ENCODE data around the gene PARP12. TPM values are rescaled to one million over a fixed set of nuclear protein-coding genes. Genes with fewer than 3 reads are reported as not detected.

Gene PARP12
- total RNA-seq, 1 donor from 2014 or later: 26.9 TPM

DNA sequence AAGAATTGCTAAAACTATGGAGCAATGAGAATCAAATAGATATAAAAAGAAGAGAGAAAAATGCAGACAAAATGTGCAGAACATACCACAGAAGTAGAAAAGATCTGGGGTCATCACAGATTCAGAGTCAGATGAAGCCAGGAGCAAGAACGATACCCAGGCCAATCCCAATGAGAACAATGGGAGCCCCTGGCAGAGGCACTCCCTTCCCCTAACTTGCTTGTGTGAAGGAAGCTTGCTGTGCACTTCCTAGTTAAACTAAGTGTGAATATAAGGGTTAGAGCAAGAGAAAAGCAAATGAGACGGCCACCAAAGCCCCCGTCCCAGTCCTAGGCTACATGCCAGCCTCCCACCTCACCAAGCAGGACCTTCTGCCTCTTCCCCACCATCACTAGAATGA, 12.7 kb downstream of the PARP12 start:
- peaks cover 19% of the 10 kb centered on the region for H3K4me1 Mint-ChIP-seq (ENCODE audit: unreplicated experiment)

DNA sequence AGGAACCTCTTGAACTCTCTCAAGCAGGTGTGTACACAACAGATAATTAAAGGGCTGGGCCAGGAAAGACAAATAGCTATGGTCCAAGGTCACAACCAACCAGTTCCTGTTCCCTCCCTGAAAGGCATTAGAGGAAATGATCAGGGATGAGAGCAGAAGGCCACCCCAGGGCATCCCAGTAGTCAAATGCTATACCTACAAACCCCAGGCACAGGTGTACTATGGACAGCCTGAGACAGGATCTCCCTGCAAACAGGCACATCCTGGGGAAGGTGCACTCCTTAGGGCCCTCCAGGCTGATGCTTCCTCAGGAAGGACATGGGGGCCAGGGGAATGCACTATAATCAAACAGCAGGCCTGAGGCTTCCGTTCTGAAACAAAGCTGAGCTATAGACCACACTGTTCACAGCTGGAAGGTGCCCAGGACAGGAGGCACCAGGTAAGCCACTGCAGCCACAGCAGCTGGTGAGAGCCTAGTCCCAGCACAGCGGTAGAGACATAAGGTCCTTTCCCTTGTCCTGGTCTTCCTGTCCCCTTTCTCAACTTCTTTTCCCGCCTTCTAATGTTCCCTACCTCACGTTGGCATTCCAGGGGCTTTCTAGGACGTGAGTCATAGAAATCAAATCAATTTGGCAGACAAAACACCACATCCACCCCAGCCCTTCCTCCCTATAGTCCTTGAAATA, 13.3 kb downstream of the PARP12 start:
- peak overlapping the region; percentile 75 for H3K27ac Mint-ChIP-seq (ENCODE audit: unreplicated experiment)

More for the DNA sequence above, 12.7 kb downstream of the PARP12 start:
- Mint-ChIP-seq H3K36me3 (ENCODE audit: unreplicated experiment) (peaks cover 31% of the 10 kb centered on the region), H3K4me3 (ENCODE audit: unreplicated experiment) (no peak overlapping the region), H3K27ac (ENCODE audit: unreplicated experiment) (peak overlapping the region; percentile 75), H3K27me3 (ENCODE audit: unreplicated experiment) (no peaks in the 10 kb centered on the region), H3K9me3 (ENCODE audit: unreplicated experiment) (no peaks in the 10 kb centered on the region)
- TF ChIP-seq, protein P1, sequence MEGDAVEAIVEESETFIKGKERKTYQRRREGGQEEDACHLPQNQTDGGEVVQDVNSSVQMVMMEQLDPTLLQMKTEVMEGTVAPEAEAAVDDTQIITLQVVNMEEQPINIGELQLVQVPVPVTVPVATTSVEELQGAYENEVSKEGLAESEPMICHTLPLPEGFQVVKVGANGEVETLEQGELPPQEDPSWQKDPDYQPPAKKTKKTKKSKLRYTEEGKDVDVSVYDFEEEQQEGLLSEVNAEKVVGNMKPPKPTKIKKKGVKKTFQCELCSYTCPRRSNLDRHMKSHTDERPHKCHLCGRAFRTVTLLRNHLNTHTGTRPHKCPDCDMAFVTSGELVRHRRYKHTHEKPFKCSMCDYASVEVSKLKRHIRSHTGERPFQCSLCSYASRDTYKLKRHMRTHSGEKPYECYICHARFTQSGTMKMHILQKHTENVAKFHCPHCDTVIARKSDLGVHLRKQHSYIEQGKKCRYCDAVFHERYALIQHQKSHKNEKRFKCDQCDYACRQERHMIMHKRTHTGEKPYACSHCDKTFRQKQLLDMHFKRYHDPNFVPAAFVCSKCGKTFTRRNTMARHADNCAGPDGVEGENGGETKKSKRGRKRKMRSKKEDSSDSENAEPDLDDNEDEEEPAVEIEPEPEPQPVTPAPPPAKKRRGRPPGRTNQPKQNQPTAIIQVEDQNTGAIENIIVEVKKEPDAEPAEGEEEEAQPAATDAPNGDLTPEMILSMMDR (IDR thresholded peaks at IDR 0.05): no peak
- no peak for DNase-seq (ENCODE audit: extremely low spot score, unreplicated experiment)

DNA sequence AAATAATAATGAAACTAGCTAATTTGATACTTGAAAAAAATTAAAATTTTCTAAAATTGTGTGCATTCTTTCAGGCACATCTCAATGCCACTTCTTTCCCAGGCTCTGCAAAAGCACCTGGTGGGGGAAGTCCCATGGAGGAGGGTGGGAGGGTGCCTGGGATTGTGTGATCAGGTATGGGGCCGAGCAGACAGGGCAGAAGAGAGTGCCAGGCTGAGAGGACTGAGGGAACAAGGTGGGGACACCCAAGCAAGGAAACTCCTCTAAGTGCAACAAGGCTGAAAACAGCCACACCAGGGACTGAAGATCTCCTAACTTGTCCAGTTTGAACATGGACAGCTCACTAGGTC, 13.8 kb downstream of the PARP12 start:
- Mint-ChIP-seq H3K4me3 (ENCODE audit: unreplicated experiment) (no peak overlapping the region), H3K36me3 (ENCODE audit: unreplicated experiment) (peaks cover 33% of the 10 kb centered on the region), H3K9me3 (ENCODE audit: unreplicated experiment) (no peaks in the 10 kb centered on the region), H3K4me1 (ENCODE audit: unreplicated experiment) (peaks cover 20% of the 10 kb centered on the region), H3K27ac (ENCODE audit: unreplicated experiment) (peak overlapping the region; percentile 18), H3K27me3 (ENCODE audit: unreplicated experiment) (no peaks in the 10 kb centered on the region)
- no peak for DNase-seq (ENCODE audit: extremely low spot score, unreplicated experiment)
- TF ChIP-seq, protein P1 (IDR thresholded peaks at IDR 0.05): no peak

More for the DNA sequence above, 13.3 kb downstream of the PARP12 start:
- TF ChIP-seq, protein P1 (IDR thresholded peaks at IDR 0.05): no peak
- no peak for DNase-seq (ENCODE audit: extremely low spot score, unreplicated experiment)
- peaks cover 20% of the 10 kb centered on the region for H3K4me1 Mint-ChIP-seq (ENCODE audit: unreplicated experiment)
- peaks cover 33% of the 10 kb centered on the region for H3K36me3 Mint-ChIP-seq (ENCODE audit: unreplicated experiment)
- no peak overlapping the region for H3K4me3 Mint-ChIP-seq (ENCODE audit: unreplicated experiment)
- H3K9me3 Mint-ChIP-seq (ENCODE audit: unreplicated experiment): no peaks in the 10 kb centered on the region
- no peaks in the 10 kb centered on the region for H3K27me3 Mint-ChIP-seq (ENCODE audit: unreplicated experiment)

DNA sequence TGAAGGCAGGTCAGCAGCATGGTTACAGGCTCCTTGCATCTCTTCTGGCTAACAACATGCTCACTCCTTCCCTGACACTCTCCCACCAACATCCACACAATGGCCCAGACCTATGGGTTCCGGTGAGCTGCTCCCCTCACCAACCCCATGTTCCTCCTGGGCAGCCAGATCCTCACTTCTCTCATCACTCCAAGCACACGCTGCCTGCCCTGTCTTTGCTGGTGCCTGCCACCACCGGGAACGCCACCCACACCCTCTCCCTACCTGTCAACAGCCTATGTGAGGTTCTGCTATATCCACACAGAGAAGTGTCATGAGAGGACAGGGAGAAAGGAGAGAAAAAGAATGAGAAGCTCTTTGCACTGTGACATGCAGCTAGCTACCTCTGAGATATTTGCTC, 14.6 kb downstream of the PARP12 start:
- H3K27ac Mint-ChIP-seq (ENCODE audit: unreplicated experiment): peak overlapping the region; percentile 13
- no peak overlapping the region for H3K4me3 Mint-ChIP-seq (ENCODE audit: unreplicated experiment)
- no peak for DNase-seq (ENCODE audit: extremely low spot score, unreplicated experiment)
- peaks cover 34% of the 10 kb centered on the region for H3K36me3 Mint-ChIP-seq (ENCODE audit: unreplicated experiment)
- no peaks in the 10 kb centered on the region for H3K27me3 Mint-ChIP-seq (ENCODE audit: unreplicated experiment)
- peaks cover 20% of the 10 kb centered on the region for H3K4me1 Mint-ChIP-seq (ENCODE audit: unreplicated experiment)
- TF ChIP-seq, protein P1 (IDR thresholded peaks at IDR 0.05): no peak
- no peaks in the 10 kb centered on the region for H3K9me3 Mint-ChIP-seq (ENCODE audit: unreplicated experiment)

DNA sequence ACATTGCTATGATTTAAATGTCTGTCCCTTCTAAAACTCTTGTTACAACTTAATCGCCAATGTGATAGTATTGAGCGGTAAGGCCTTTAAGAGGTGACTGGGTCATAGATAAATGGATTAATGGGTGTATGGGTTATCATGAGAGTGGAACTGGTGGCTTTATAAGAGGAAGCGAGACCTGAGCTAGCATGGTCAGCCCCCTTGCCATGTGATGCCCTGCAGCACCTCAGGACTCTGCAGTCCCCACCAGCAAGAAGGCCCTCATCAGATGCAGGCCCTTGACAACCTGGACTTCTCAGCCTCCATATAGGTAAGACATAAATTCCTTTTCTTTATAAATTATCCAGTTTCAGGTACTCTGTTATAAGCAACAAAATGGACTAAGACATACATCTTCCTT, 15.6 kb downstream of the PARP12 start:
- DNase-seq (ENCODE audit: extremely low spot score, unreplicated experiment): no peak
- H3K4me3 Mint-ChIP-seq (ENCODE audit: unreplicated experiment): no peak overlapping the region
- peaks cover 29% of the 10 kb centered on the region for H3K36me3 Mint-ChIP-seq (ENCODE audit: unreplicated experiment)
- peaks cover 25% of the 10 kb centered on the region for H3K4me1 Mint-ChIP-seq (ENCODE audit: unreplicated experiment)
- H3K9me3 Mint-ChIP-seq (ENCODE audit: unreplicated experiment): no peaks in the 10 kb centered on the region
- TF ChIP-seq, protein P1 (IDR thresholded peaks at IDR 0.05): no peak
- no peaks in the 10 kb centered on the region for H3K27me3 Mint-ChIP-seq (ENCODE audit: unreplicated experiment)
- H3K27ac Mint-ChIP-seq (ENCODE audit: unreplicated experiment): no peak overlapping the region
